Suppressor macrophage (primary cell): ENCODE measurements around the gene LUC7L2.
"Not testable (repeated sequence)": the region's sequence is repeated elsewhere in the genome, so short reads cannot be mapped to it uniquely, and the experiment has no call there.

ENCODE experiments used
- DNase-seq, 4 experiments: peaks; one replicate each; pipeline ENCODE4 v3.0.0-alpha.2; 2020 to 2022

The LUC7L2 gene

GRCh38 chr7:139355320-139355719 lies 4.4 kb upstream of the LUC7L2 start:
- peak; percentile 17 to 82 (median 58) for DNase-seq

- not testable (repeated sequence) for DNase-seq
Observed at GRCh38 chr7:139357729-139358506, 1.8 kb upstream of the LUC7L2 start.

- peak; percentile 33 to 53 (median 46) for DNase-seq
Observed at GRCh38 chr7:139358541-139359365, 941 bp upstream of the LUC7L2 start.

GRCh38 chr7:139360210-139360947 lies 685 bp downstream of the LUC7L2 start:
- peak; percentile 93 to 95 (median 94) for DNase-seq

GRCh38 chr7:139360948-139361307 lies 1.2 kb downstream of the LUC7L2 start:
- no peak for DNase-seq

GRCh38 chr7:139361523-139361922 lies 1.8 kb downstream of the LUC7L2 start:
- DNase-seq: no peak

- DNase-seq: no peak
Observed at GRCh38 chr7:139362302-139362701, 2.6 kb downstream of the LUC7L2 start.

- no peak for DNase-seq
Observed at GRCh38 chr7:139362981-139363380, 3.3 kb downstream of the LUC7L2 start.

GRCh38 chr7:139365336-139365735 lies 5.6 kb downstream of the LUC7L2 start:
- no peak for DNase-seq

GRCh38 chr7:139366400-139366799 lies 6.7 kb downstream of the LUC7L2 start:
- no peak for DNase-seq

GRCh38 chr7:139367438-139368155 lies 7.9 kb downstream of the LUC7L2 start:
- no peak for DNase-seq

GRCh38 chr7:139370301-139370942 lies 10.7 kb downstream of the LUC7L2 start:
- DNase-seq: no peak

GRCh38 chr7:139370943-139371313 lies 11.2 kb downstream of the LUC7L2 start:
- no peak for DNase-seq

- no peak for DNase-seq
Observed at GRCh38 chr7:139374246-139374645, 14.6 kb downstream of the LUC7L2 start.

GRCh38 chr7:139382439-139382838 lies 22.7 kb downstream of the LUC7L2 start:
- peak in 2 of 4 experiments; percentile 8 to 25 for DNase-seq

- no peak for DNase-seq
Observed at GRCh38 chr7:139384611-139385010, 24.9 kb downstream of the LUC7L2 start.

GRCh38 chr7:139387594-139387993 lies 27.9 kb downstream of the LUC7L2 start:
- no peak for DNase-seq

GRCh38 chr7:139389091-139389490 lies 29.4 kb downstream of the LUC7L2 start:
- no peak for DNase-seq

- no peak for DNase-seq
Observed at GRCh38 chr7:139389774-139390173, 30.1 kb downstream of the LUC7L2 start.

- no peak for DNase-seq
Observed at GRCh38 chr7:139393621-139394211, 34.0 kb downstream of the LUC7L2 start.

GRCh38 chr7:139394540-139394939 lies 34.8 kb downstream of the LUC7L2 start:
- no peak for DNase-seq
